HG02981 (cell line): ENCODE measurements around the gene FGD4.

ENCODE experiments used
- ATAC-seq: cut with Tn5 transposase; IDR thresholded peaks from one replicate; pipeline ENCODE4 v1.9.1; 2021; ENCODE audit warnings: mild to moderate bottlenecking, moderate library complexity; ENCODE audit not compliant: unreplicated experiment

The FGD4 gene

DNA sequence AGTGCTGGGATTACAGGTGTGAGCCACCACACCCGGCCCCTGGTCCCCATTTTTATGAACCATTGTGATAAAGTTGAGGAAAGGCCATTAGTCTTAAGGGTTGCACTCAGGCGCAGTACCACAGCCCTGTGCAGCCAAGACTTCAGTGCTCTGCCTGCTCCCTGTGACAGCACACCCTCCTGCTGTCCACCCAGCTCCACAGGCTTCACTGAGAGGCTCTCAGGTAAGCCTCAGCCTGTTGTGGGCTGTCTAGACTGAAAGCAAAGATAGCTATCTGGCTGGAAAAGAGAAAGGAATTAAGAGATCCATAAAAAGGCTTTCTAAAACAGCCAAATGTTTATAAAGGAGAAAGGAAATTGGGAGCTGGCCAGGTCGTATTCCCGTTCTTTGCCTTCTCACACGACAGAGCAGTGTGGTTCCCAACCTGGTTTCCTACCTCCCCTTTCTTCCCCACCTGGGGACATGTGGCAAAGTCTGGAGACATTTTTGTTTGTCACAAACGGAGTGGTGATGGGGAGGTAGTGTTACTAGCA is 260.6 kb downstream of the FGD4 start:
- no peak for ATAC-seq

DNA sequence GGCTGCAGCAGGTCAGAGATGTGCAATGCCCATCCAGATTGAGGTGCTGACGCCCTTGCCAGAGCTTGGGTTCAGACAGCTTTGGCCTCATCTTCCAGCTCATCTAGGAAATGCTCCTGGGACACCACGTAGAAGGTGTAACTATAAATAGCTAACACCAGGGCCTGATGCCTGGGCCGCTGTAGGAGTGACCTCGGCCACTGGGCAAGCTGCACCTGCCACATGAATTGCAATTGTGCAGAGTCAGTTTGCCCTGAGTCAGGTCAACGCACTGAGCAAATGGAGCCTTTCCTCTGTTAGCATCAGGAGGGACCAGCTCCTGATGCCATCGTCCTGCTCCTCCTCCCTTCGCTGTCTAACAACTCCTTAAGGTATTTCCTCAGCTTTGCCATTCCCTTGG is 262.3 kb downstream of the FGD4 start:
- ATAC-seq, result no peak

DNA sequence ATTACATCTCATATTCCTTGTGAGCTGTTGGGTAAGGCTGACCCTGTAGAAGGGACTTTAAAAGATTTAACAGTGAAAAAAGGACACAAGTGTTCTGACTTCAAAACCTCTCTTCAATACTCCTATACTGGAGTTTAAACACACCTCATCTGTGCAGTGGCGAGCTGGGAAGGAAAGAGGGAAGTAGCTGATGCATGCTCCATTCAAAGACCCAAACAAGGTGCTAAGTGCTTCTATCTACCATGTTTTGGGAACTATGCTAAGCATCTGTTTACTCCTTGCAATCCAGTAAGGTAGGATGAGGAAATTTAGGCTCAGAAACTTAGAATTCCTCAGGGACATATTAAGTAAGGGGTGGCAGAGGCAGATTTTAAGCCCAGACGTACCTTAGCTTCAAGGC is 263.3 kb downstream of the FGD4 start:
- no peak for ATAC-seq

DNA sequence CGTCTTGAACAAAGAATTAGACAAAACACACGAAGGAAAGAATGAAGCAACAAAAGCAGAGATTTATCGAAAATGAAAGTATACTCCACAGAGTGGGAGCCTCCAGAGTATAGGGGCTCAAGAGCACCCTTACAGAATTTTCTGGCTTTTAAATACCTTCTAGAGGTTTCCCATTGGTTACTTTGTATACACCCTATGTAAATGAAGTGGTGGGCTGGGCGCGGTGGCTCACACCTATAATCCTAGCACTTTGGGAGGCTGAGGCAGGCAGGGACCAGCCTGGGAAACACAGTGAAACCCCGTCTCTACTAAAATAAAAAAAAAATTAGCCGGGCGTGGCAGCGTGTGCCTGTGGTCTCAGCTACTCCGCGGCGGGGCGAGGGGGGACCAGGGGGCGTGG is 266.7 kb downstream of the FGD4 start:
- ATAC-seq, result no peak

DNA sequence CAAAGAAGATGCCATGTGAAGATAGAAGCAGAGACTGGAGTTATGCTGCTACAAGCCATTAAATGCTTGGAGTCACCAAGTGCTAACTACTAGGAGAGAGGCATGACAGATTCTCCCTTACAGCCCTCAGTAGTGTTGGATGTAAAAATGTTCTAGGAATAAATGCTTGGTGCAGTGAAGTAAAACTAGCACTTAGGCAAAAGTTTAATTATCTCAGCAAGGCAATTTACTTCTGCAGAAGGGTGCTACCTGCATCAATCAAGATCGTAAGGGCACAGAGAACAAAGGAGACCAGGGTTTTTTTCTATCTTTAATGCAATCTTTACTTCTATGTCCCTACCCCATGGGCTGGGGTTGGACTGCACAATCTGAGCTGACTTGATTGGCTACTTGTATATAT is 270.2 kb downstream of the FGD4 start:
- no peak for ATAC-seq

DNA sequence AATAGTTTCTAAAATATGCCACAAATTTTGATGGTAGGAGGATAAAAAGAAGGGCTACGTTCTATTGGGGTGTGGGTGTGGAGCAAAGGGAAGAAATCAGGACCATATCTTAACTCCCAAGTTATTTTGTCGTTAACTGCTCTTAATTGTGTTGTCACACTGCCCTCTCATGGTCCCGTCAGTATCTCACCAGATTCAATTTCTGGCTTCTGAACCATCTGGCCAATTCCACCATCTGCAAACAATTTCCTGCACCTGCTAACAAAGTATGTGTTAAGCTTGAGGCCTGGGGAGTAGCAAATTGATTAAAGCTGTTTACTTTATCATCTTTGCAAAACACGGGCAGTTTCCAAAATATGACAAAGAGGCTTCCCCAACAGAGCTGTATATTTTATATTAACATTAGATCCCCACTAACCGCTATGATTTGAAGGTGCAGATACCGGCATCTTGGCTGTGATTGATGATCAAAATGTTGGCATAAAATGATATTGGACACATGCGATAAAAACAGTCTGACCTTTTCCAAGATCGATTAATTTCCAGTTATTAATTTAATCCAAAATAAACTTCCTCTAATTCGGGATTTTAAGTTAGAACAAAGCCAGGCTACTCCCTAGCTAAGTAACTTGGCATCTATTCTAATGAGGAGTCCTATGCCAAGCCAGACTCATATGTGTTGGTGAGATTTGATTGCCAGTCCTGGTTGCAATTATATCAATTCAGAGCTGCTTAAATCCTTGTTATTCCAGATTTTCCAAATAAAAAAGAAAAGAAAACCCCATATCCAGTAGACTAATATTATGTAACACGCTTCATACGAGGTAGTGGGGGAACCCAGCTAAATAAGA is 272.8 kb downstream of the FGD4 start:
- no peak for ATAC-seq

DNA sequence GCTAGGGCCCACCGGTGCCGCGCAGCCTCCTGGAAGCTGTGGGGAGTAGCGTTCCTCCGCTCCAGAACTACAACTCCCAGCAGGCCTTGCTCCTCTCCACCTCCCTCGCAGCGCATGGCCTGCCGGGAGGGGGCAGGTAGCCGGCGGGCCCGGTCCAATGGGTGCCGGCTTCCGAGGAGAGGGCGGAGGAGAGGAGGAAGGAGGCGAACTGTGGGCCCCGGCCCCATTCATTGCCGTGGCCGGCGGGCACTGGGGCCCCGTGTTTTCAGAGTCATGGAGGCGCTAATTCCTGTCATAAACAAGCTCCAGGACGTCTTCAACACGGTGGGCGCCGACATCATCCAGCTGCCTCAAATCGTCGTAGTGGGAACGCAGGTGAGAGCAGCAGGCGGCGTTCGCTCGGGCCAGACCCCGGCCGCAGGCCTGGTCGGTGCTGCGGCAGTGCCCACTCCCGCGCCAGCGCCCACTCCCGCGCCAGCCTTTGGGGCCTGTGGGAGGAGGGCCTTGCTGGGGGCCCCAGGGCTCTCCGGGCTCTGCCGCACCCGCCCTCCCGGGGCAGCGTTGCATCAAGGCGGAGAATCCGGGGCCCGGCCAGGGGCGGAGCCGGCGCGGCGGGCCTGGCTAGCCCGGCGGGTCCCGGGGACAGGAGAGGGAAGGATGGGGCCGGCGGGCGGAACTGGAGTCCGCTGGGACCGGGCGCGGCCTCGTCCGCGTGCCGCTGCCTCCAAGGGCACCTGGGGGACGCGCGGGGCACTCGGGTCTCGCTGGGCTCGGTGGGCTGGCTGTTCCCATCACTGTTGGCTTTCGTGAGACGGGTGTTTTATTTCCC is 279.9 kb downstream of the FGD4 start, which contains the start of gene DNM1L:
DNM1L (plus strand) TSS at position 211 of the 829 bp plus-strand sequence; CDS start at position 274, 63 bp downstream.
- peak; percentile 96 for ATAC-seq

DNA sequence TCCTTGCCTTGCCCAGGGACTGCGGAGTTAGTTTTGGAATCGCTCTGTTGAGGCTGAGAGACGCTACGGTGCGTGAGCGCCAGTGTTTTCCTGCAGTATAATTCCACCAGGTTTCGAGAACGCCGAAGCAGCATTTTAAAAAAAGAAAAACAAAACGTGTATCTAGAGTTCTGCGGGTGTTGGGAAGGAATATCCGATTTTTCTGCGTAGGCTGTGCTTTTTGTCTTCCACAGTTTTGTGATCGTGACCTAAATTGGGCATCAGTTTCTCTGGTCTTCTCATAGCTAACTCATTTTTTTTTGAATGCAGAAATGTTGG is 280.5 kb downstream of the FGD4 start:
- no peak for ATAC-seq

DNA sequence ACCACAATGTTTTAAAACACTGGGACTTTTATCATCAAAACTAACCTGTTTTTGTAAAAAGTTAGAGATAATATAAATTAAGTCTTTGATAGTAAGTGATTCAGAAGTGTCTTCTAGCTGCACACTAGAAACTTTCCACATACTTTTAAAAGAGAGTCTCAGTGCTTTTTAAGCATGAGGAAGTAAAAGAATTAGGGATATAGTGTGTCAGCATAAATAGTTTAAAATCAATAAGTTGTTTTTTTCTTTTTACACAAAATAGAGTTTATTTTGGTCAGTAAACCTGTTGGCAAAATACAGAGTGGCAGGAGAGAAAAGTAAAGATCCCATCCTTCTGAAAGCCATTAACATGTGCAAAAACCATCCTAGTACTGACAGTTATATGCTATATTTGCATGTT is 281.4 kb downstream of the FGD4 start:
- ATAC-seq, result no peak

DNA sequence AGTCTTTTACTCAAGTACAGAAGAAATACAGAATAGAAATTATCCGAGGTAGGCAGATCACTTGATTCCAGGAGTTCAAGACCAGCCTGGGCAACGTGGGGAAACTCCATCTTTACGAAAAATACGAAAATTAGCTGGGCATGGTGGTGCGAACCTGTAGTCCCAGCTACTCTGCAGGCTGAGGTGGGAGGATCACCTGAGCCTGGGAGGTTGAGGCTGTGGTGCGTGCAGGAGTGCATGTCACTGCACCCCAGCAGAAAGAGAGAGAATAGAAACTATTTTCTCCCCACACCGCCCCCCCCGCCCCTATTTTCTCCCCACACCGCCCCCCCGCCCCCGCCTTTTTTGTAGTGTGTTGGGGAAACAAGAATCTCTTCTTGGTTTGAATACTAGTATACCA is 281.9 kb downstream of the FGD4 start:
- no peak for ATAC-seq

DNA sequence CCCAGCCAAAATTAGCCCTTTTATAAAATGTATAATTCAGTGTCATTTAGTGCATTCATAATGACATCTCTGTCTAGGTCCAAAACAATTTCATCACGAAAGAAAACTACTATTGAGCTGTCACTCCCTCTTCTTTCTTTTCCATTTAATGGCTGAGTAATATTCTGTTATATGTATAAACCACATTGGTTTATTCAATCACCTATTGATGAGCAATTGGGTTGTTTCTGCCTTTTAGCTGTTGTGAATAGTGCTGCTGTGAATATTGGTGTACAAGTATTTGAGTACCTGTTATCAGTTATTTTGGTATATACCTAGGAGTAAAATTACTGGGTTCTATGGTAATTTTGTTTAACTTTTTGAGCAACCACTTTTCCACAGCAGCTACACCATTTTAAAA is 287.0 kb downstream of the FGD4 start:
- no peak for ATAC-seq

DNA sequence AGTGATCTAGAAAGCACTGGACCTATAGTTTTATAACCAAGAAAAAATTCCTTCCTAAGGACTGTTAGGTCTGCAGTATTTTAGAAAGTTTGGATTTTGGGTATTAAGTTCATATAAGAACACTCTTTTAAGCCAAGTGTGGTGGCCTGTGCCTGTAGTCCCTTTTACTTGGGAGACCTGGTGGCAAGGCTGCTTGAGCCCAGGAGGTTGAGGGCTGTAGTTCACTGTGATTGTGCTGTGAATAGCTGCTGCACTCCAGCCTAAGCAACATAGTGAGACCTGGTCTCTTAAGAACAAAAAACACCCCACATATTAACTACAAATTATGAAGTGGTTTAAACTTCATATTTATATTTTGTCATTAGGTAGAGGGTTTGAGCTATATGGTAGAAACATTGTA is 289.4 kb downstream of the FGD4 start:
- no peak for ATAC-seq

DNA sequence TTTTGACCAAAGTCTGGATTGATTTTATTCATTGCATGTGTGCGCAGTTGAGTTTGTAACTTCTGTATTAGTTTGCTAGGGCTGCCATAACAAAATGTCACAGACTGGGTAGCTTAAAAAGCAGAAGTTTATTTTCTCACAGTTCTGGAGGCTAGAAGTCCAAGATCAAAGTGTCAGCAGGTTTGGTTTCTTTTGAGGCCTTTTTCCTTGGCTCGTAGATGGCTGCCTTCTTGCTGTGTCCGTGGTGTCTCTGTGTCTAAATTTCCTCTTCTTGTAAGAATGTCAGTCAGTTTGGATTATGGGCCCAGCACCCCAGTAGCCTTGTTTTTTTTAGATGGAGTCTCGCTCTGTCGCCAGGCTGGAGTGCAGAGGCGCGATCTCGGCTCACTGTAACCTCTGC is 291.6 kb downstream of the FGD4 start:
- no peak for ATAC-seq

DNA sequence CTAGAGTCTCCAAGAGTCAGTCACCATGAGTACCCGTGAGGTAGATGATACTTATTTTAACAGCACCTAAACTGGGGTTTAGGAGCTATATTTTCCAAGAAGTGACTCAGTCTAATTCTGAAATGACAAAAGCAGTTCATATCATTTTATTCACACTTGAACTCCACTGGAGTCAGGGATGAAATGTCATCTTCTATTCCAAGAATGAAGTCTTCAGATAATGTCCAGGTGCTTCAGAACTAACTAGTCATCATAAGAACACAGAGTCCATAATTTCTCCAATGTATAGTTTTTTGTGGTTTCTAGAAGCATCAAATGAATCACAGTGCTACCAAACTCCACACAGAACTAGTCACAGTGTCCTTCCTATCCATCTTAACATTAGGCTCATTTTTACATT is 293.0 kb downstream of the FGD4 start:
- no peak for ATAC-seq

DNA sequence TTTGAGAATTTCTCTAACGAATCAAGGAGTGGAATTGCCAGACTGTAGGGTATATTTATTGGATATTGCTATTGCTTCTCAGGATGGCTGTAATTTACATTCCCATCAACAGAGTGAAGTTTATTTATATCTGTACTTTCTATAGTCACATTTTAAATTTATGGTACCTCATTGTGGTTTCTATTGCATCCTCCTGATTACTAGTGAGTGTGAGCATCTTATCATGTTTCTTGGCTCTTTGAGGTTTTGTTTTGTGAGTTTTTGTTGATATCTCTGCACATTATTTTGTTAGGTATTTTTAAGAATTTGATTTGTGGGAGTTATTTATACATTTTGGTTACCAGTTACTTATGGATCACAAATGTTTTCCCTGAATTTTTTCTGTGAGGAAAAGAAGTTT is 293.7 kb downstream of the FGD4 start:
- no peak for ATAC-seq
